Stimulated activated CD8-positive, alpha-beta memory T cell treated with anti-CD3 and anti-CD28 coated beads, Interleukin-15, amount 100 ng/mL, for 1 hour (primary cell): Measurements from ENCODE around the gene ZNF662.

Experiments
- DNase-seq: peaks from one replicate; pipeline ENCODE4 v3.0.0-alpha.2; 2020; ENCODE audit warnings: low read depth

The ZNF662 gene

GRCh38 chr3:42937334-42937733 is 31.4 kb downstream of the ZNF662 start:
- DNase-seq: no peak

GRCh38 chr3:42942693-42943092 is 36.8 kb downstream of the ZNF662 start:
- no peak for DNase-seq

GRCh38 chr3:42946050-42946449 is 40.1 kb downstream of the ZNF662 start:
- DNase-seq: no peak

- DNase-seq: no peak
These were observed 51.6 kb downstream of the ZNF662 start for GRCh38 chr3:42957573-42957972.

GRCh38 chr3:42960282-42960681 is 54.3 kb downstream of the ZNF662 start:
- DNase-seq: no peak

GRCh38 chr3:42960786-42961185 is 54.8 kb downstream of the ZNF662 start:
- DNase-seq: no peak

GRCh38 chr3:42961633-42962032 is 55.7 kb downstream of the ZNF662 start:
- DNase-seq: no peak

- no peak for DNase-seq
These were observed 57.3 kb downstream of the ZNF662 start for GRCh38 chr3:42963269-42963668.

GRCh38 chr3:42964266-42964665 is 58.3 kb downstream of the ZNF662 start:
- DNase-seq: no peak
